Fibroblast of lung (primary cell): ENCODE measurements around the gene SSTR5. TPM values are rescaled to one million over a fixed set of nuclear protein-coding genes. Genes with fewer than 3 reads are reported as not detected.

Experiments
- DNase-seq, 2 donors: peaks; one replicate each; pipeline versions ENCODE4 v3.0.0 to v3.0.0-alpha.2; 2010; ENCODE audit warnings: low read depth in 2 of 2
- H2AFZ ChIP-seq: 2 replicates; pipeline ENCODE4 v1.5.1; 2012; ENCODE audit warnings: low read length, control low read depth, inconsistent platforms
- H3K27ac ChIP-seq: 2 replicates; pipeline ENCODE4 v1.5.1; 2011; ENCODE audit warnings: low read length, control low read depth; ENCODE audit not compliant: insufficient read depth
- H3K27me3 ChIP-seq: 2 replicates; pipeline ENCODE4 v1.5.1; 2011; ENCODE audit warnings: mild to moderate bottlenecking, low read length; ENCODE audit not compliant: control insufficient read depth, insufficient read depth
- H3K36me3 ChIP-seq: 2 replicates; pipeline ENCODE4 v1.5.1; 2011; ENCODE audit warnings: low read length; ENCODE audit not compliant: control insufficient read depth, insufficient read depth
- H3K4me1 ChIP-seq: 2 replicates; pipeline ENCODE4 v1.5.1; 2011; ENCODE audit warnings: low read length; ENCODE audit not compliant: control insufficient read depth, insufficient read depth; ENCODE audit errors: extremely low read depth
- H3K4me2 ChIP-seq: 2 replicates; pipeline ENCODE4 v1.5.1; 2011; ENCODE audit warnings: low read length, control low read depth; ENCODE audit not compliant: insufficient read depth; ENCODE audit errors: extremely low read depth
- H3K4me3 ChIP-seq, 4 experiments: fragments of 200-600 bp in 1 of 4; sonication (generic) in 1 of 4; replicated peaks in 1 of 4; 2 replicates each; pipeline ENCODE4 v1.5.1; 2011 to 2016; ENCODE audit warnings: low read length in 4 of 4, low read depth in 3 of 4, mild to moderate bottlenecking in 3 of 4, control low read depth in 2 of 4, inconsistent platforms in 1 of 4, mixed read lengths in 1 of 4; ENCODE audit not compliant: insufficient read depth in 1 of 4; ENCODE audit errors: control extremely low read depth in 1 of 4
- H3K79me2 ChIP-seq: 2 replicates; pipeline ENCODE4 v1.5.1; 2012; ENCODE audit warnings: mild to moderate bottlenecking, low read length, inconsistent platforms; ENCODE audit not compliant: control insufficient read depth, insufficient read depth
- H3K9ac ChIP-seq: 2 replicates; pipeline ENCODE4 v1.5.1; 2011; ENCODE audit warnings: mild to moderate bottlenecking, low read length, control low read depth; ENCODE audit not compliant: insufficient read depth
- H3K9me3 ChIP-seq: 2 replicates; pipeline ENCODE4 v1.5.1; 2012; ENCODE audit warnings: low read depth, low read length; ENCODE audit not compliant: control insufficient read depth, insufficient read depth
- H4K20me1 ChIP-seq: 2 replicates; pipeline ENCODE4 v1.5.1; 2011; ENCODE audit warnings: low read length; ENCODE audit not compliant: control insufficient read depth, insufficient read depth; ENCODE audit errors: extremely low read depth
- EZH2 ChIP-seq: IDR thresholded peaks from 2 replicates; pipeline ENCODE4 v1.5.1; 2012; ENCODE audit warnings: low read length, control low read depth, mild to moderate bottlenecking; ENCODE audit errors: missing control alignments
- polyA plus RNA-seq, 2 donors: library from polyadenylated mRNA; depleted of rRNA in 1 of 2; stranded (reverse) in 1 of 2; unstranded in 1 of 2; fragments of >200 nt; gene quantifications; 2 replicates each; pipeline ENCODE4 v1.2.1, GENCODE V29; 2011 to 2012; ENCODE audit warnings: missing spikeins in 1 of 2
- total RNA-seq: library from RNA; depleted of rRNA; stranded (reverse); fragments of >200 nt; gene quantifications from 2 replicates; pipeline ENCODE4 v1.2.1, GENCODE V29; 2014
- TF ChIP-seq, protein P1 (sequence below), 2 donors: IDR thresholded peaks in 1 of 2; conservative IDR thresholded peaks in 1 of 2; 1 replicate in 1 of 2; 2 replicates in 1 of 2; pipeline ENCODE4 v1.5.1; 2011 to 2012; ENCODE audit warnings: low read length in 2 of 2, control low read depth in 1 of 2, inconsistent platforms in 1 of 2, low read depth in 1 of 2, mild to moderate bottlenecking in 1 of 2

SSTR5 gene
- total and polyA plus RNA-seq, 2 donors (not counting 1 experiment from before 2014, with no cell fraction given) = not detected

DNA sequence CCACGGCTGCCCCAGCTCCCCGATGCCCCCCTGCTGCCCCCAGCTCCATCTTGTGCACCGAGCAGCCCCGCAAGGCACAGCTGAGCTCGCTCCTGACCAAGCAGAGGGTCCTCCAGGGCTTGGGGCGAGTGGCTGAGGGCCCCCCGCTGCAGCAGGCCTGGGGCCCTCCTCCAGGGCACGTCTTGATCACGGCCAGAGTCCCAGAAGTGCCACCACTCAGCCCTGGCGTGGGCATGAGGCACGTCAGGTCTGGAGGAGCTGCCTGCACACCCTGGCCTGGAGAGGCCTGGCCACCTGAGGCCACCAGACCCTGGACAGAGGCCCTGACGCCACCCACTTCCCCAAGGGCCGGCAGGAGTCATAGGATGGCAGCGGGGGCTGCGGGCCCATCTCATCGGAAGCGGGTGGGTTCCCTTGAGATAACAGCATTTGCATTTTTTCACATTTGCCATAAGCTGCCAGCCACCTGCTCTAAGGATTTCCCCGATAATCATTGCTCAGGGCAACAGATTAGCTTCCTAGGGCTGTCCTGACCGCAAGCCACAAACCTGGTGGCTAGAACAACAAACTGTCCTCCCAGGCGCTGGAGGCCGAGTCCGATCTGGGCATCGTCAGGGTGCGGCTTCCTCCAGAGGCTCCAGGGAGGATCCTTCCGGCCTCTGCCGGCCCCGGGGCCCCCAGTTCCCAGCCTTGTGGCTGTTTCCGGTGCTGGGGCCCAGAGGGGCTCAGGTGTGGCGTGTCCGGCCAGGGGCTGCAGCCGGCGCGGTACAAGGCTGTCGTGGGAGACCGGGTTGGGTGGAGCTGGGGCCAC lies 47.4 kb downstream of the SSTR5 start:
- Histone ChIP-seq H3K9ac (no peak overlapping the region), H3K79me2 (no peaks in the 10 kb centered on the region), H3K9me3 (no peaks in the 10 kb centered on the region), H3K27ac (no peak overlapping the region), H3K36me3 (no peaks in the 10 kb centered on the region), H4K20me1 (no peaks in the 10 kb centered on the region), H3K27me3 (no peaks in the 10 kb centered on the region), H3K4me1 (no peaks in the 10 kb centered on the region), H3K4me2 (no peak overlapping the region), H2AFZ (no peak overlapping the region), H3K4me3 (no peak overlapping the region)
- TF ChIP-seq, protein P1, sequence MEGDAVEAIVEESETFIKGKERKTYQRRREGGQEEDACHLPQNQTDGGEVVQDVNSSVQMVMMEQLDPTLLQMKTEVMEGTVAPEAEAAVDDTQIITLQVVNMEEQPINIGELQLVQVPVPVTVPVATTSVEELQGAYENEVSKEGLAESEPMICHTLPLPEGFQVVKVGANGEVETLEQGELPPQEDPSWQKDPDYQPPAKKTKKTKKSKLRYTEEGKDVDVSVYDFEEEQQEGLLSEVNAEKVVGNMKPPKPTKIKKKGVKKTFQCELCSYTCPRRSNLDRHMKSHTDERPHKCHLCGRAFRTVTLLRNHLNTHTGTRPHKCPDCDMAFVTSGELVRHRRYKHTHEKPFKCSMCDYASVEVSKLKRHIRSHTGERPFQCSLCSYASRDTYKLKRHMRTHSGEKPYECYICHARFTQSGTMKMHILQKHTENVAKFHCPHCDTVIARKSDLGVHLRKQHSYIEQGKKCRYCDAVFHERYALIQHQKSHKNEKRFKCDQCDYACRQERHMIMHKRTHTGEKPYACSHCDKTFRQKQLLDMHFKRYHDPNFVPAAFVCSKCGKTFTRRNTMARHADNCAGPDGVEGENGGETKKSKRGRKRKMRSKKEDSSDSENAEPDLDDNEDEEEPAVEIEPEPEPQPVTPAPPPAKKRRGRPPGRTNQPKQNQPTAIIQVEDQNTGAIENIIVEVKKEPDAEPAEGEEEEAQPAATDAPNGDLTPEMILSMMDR (conservative IDR thresholded peaks at IDR 0.05 in 1 of 2, IDR thresholded peaks at IDR 0.05 in 1 of 2; ENCODE audit: low read depth in 1 of 2, low read length in 2 of 2) = no peak
- no peak for TF ChIP-seq EZH2
- no peak for DNase-seq

GRCh38 chr16:1120577-1120941 lies 48.0 kb downstream of the SSTR5 start:
- H3K27me3 ChIP-seq = no peaks in the 10 kb centered on the region
- no peak overlapping the region for H2AFZ ChIP-seq
- no peak overlapping the region for H3K27ac ChIP-seq
- no peaks in the 10 kb centered on the region for H3K79me2 ChIP-seq
- no peak overlapping the region for H3K9ac ChIP-seq
- no peak for TF ChIP-seq EZH2
- TF ChIP-seq, protein P1 (conservative IDR thresholded peaks at IDR 0.05 in 1 of 2, IDR thresholded peaks at IDR 0.05 in 1 of 2; ENCODE audit: low read depth in 1 of 2, low read length in 2 of 2) = no peak
- no peaks in the 10 kb centered on the region for H3K36me3 ChIP-seq
- no peaks in the 10 kb centered on the region for H4K20me1 ChIP-seq
- H3K9me3 ChIP-seq = no peaks in the 10 kb centered on the region
- H3K4me2 ChIP-seq = no peak overlapping the region
- no peak for DNase-seq
- no peak overlapping the region for H3K4me3 ChIP-seq
- H3K4me1 ChIP-seq = no peaks in the 10 kb centered on the region

GRCh38 chr16:1121009-1121408 lies 48.5 kb downstream of the SSTR5 start:
- H3K27ac ChIP-seq = no peak overlapping the region
- no peaks in the 10 kb centered on the region for H3K9me3 ChIP-seq
- no peaks in the 10 kb centered on the region for H3K4me1 ChIP-seq
- H3K9ac ChIP-seq = no peak overlapping the region
- H4K20me1 ChIP-seq = no peaks in the 10 kb centered on the region
- TF ChIP-seq, protein P1 (conservative IDR thresholded peaks at IDR 0.05 in 1 of 2, IDR thresholded peaks at IDR 0.05 in 1 of 2; ENCODE audit: low read depth in 1 of 2, low read length in 2 of 2) = no peak
- no peak for TF ChIP-seq EZH2
- H3K36me3 ChIP-seq = no peaks in the 10 kb centered on the region
- no peak overlapping the region for H3K4me3 ChIP-seq
- no peak overlapping the region for H3K4me2 ChIP-seq
- H3K27me3 ChIP-seq = no peaks in the 10 kb centered on the region
- no peak overlapping the region for H2AFZ ChIP-seq
- DNase-seq = no peak
- H3K79me2 ChIP-seq = no peaks in the 10 kb centered on the region
